ENCODE results near the gene GPR107. TPM values are rescaled to one million over a fixed set of nuclear protein-coding genes. Genes with fewer than 3 reads are reported as not detected.

Gene GPR107
- total RNA-seq, 2 experiments from 2014 or later = 25.1 to 26.3 TPM

GRCh38 chr9:130144703-130145102 lies 91.0 kb downstream of the GPR107 start:
- ChIA-PET CTCF (no interaction called here), POLR2A (interaction anchor here (1.5 kb wide), 1 partner anchor 8 kb away, joined by 3 read pairs; no protein-coding TSS in a partner anchor)
- Mint-ChIP-seq H3K27me3 (peaks cover 36% of the 10 kb centered on the region), H3K9me3 (no peaks in the 10 kb centered on the region), H3K36me3 (ENCODE audit: low read depth) (no peaks in the 10 kb centered on the region), H3K27ac (no peak overlapping the region), H3K4me3 (no peak overlapping the region), H3K4me1 (peaks cover 11% of the 10 kb centered on the region)
- no peak for DNase-seq

- POLR2A ChIA-PET = interaction anchor here (1.5 kb wide), 1 partner anchor 9 kb away, joined by 3 read pairs; no protein-coding TSS in a partner anchor
These were observed 92.0 kb downstream of the GPR107 start for GRCh38 chr9:130145658-130146057.

DNA sequence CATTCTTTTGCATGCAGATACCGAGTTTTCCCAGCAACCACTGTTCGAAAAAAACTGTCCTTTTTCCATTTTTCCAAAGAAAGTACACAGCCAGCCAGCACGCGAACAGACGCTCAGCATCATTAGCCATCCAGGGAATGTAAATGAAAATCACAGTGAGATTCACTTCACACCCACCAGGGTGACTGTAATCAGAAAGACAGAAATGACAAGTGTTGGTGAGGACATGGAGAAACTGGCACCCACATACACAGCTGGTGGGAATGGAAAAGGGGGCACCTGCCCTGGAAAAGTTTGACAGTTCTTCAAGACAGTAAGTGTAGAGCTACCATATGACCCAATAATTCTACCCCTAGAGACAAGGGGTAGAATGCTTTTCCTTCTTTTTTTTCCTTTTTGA lies 93.5 kb downstream of the GPR107 start:
- peaks cover 8% of the 10 kb centered on the region for H3K4me1 Mint-ChIP-seq
- ChIA-PET CTCF (no interaction called here), POLR2A (no interaction called here)
- no peaks in the 10 kb centered on the region for H3K36me3 Mint-ChIP-seq (ENCODE audit: low read depth)
- peaks cover 36% of the 10 kb centered on the region for H3K27me3 Mint-ChIP-seq
- no peak overlapping the region for H3K4me3 Mint-ChIP-seq
- DNase-seq = no peak
- no peak overlapping the region for H3K27ac Mint-ChIP-seq
- no peaks in the 10 kb centered on the region for H3K9me3 Mint-ChIP-seq

More at GRCh38 chr9:130145658-130146057, 92.0 kb downstream of the GPR107 start:
- CTCF ChIA-PET = interaction anchor here (0.6 kb wide), 1 partner anchor 99 kb away, joined by 3 read pairs; no protein-coding TSS in a partner anchor
- peaks cover 36% of the 10 kb centered on the region for H3K27me3 Mint-ChIP-seq
- H3K9me3 Mint-ChIP-seq = no peaks in the 10 kb centered on the region
- peaks cover 9% of the 10 kb centered on the region for H3K4me1 Mint-ChIP-seq
- no peaks in the 10 kb centered on the region for H3K36me3 Mint-ChIP-seq (ENCODE audit: low read depth)
- no peak overlapping the region for H3K27ac Mint-ChIP-seq
- no peak overlapping the region for H3K4me3 Mint-ChIP-seq
- no peak for DNase-seq

DNA sequence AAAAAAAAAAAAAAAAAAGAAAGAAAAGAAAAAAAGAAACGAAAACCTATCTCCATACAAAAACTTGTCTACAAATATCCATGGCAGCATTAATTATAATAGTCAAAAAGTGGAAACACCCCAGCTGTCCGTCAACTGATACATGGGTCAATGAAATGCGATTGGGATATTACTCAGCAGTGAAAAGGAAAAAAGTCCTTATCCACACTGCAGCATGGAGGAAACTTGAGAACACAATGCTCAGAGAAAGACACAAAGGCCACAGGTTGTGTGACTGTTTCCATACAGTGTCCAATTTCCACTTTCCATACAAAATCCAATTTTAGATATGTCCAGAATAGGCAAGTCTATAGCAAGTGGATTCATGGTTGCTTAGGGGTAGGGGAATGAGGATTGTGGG lies 94.2 kb downstream of the GPR107 start:
- H3K4me3 Mint-ChIP-seq = no peak overlapping the region
- ChIA-PET CTCF (no interaction called here), POLR2A (no interaction called here)
- no peak for DNase-seq
- H3K27me3 Mint-ChIP-seq = peaks cover 36% of the 10 kb centered on the region
- H3K36me3 Mint-ChIP-seq (ENCODE audit: low read depth) = no peaks in the 10 kb centered on the region
- no peaks in the 10 kb centered on the region for H3K9me3 Mint-ChIP-seq
- H3K4me1 Mint-ChIP-seq = peaks cover 8% of the 10 kb centered on the region
- H3K27ac Mint-ChIP-seq = no peak overlapping the region

DNA sequence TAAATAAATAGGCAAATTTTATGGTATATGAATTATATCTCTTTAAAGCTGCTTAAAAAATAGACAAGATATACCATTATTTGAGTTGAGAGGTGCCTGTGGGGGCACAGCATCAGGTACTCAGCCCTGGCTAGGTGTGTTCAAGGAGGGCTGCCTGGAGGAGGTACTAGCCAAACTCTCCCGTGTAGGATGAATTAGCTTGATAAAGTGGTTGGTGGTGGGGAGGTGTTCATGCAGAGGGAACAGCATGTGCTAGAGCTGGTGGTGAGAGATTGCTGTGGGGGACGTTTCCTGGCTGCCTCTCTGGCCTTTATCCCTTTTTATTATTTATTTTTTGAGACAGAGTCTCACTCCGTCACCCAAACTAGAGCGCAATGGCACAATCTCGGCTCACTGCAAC lies 95.3 kb downstream of the GPR107 start:
- ChIA-PET CTCF (interaction anchor here (0.5 kb wide), 1 partner anchor 49 kb away, joined by 3 read pairs; no protein-coding TSS in a partner anchor), POLR2A (interaction anchor here (0.6 to 1.2 kb wide), 3 partner anchors 17 to 20 kb away, joined by 3 read pairs; no protein-coding TSS in a partner anchor)
- Mint-ChIP-seq H3K36me3 (ENCODE audit: low read depth) (no peaks in the 10 kb centered on the region), H3K9me3 (no peaks in the 10 kb centered on the region), H3K4me3 (no peak overlapping the region), H3K27ac (no peak overlapping the region), H3K4me1 (peaks cover 1% of the 10 kb centered on the region), H3K27me3 (peaks cover 27% of the 10 kb centered on the region)
- no peak for DNase-seq

DNA sequence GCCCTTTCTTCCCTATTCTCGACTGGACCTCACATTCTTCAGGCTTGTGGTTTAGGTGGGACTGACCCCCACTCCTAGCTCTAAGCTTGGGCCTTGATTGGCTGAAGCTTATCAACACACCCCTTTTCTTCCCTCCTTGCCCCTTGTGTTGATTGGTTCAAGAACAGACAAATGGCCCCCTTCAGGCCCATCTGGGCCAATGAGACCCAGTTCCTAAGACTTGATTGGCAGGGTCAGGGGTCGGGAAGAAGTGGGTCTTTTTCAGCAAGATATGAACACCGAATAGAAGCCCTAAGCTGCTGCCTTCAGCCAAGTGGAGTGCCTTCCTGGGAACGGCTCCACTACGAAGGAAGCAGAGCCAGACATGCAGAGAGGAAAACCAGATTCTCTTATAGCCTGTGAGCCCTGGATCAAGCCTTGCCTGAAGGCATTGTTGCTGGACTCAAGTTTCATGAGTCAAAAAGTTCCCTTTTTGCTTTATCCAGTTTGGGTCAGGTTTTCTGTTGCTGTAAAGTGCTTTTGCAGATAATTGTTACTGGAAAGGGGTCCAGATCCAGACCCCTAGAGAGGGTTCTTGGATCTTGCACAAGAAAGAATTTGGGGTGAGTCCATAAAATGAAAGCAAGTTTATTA lies 96.1 kb downstream of the GPR107 start:
- no peak for DNase-seq
- CTCF ChIA-PET = interaction anchor here (0.5 to 0.6 kb wide), 2 partner anchors 25 to 50 kb away, joined by 3 read pairs; no protein-coding TSS in a partner anchor
- no peaks in the 10 kb centered on the region for H3K36me3 Mint-ChIP-seq (ENCODE audit: low read depth)
- no peak overlapping the region for H3K27ac Mint-ChIP-seq
- H3K4me3 Mint-ChIP-seq = no peak overlapping the region
- H3K9me3 Mint-ChIP-seq = no peaks in the 10 kb centered on the region
- H3K27me3 Mint-ChIP-seq = peaks cover 22% of the 10 kb centered on the region
- POLR2A ChIA-PET = interaction anchor here (0.9 kb wide), 1 partner anchor 21 kb away, joined by 3 read pairs; no protein-coding TSS in a partner anchor
- no peaks in the 10 kb centered on the region for H3K4me1 Mint-ChIP-seq

DNA sequence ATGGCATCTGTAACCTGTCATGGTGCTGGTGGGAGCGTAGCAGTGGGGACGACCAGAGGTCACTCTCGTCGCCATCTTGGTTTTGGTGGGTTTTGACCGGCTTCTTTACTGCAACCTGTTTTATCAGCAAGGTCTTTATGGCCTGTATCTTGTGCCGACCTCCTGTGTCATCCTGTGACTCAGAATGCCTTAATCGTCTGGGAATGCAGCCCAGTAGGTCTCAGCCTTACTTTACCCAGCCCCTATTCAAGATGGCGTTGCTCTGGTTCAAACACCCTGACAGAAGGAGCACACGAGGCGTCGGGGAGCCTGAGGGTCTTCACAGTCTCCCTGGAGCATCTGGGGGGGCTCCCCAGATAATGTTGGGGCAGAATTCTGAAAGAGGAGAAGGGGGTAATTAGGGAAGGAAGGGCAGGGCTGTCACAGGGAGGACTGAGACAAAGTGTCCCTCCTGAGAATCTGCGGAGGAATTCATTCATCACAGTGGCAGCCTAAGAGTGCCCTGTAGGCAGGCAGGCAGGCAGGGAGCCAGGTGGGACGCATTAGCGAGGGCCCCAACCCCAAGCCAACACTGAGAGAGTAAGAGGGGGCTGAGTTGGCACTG lies 97.2 kb downstream of the GPR107 start:
- ChIA-PET POLR2A (no interaction called here), CTCF (no interaction called here)
- H3K27me3 Mint-ChIP-seq = peaks cover 14% of the 10 kb centered on the region
- no peaks in the 10 kb centered on the region for H3K36me3 Mint-ChIP-seq (ENCODE audit: low read depth)
- no peak for DNase-seq
- no peaks in the 10 kb centered on the region for H3K4me1 Mint-ChIP-seq
- no peak overlapping the region for H3K27ac Mint-ChIP-seq
- no peak overlapping the region for H3K4me3 Mint-ChIP-seq
- H3K9me3 Mint-ChIP-seq = no peaks in the 10 kb centered on the region

GRCh38 chr9:130154816-130155215 lies 101.1 kb downstream of the GPR107 start:
- H3K27ac Mint-ChIP-seq = no peak overlapping the region
- H3K36me3 Mint-ChIP-seq (ENCODE audit: low read depth) = no peaks in the 10 kb centered on the region
- H3K27me3 Mint-ChIP-seq = no peaks in the 10 kb centered on the region
- H3K4me1 Mint-ChIP-seq = no peaks in the 10 kb centered on the region
- ChIA-PET CTCF (interaction anchor here (0.9 kb wide), 1 partner anchor 47 kb away, joined by 3 read pairs; no protein-coding TSS in a partner anchor), POLR2A (no interaction called here)
- no peaks in the 10 kb centered on the region for H3K9me3 Mint-ChIP-seq
- no peak overlapping the region for H3K4me3 Mint-ChIP-seq
- no peak for DNase-seq

DNA sequence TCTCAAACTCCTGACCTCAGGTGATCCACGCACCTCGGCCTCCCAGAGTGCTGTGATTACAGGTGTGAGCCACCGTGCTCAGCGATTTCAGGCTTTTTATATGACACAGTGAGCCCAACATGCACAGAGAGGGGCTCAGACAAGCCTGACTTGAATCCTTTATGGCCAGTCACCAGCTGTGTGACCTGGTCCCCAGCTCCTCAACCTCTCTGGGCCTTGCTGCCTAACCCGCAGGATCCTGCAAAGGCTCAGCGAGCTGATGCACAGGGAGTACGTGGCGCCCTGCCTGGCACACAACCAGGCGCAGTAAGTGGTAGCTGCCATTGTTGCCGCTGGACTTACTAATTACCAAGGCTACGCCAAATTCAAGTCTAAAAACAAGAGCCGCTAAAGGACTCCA lies 101.9 kb downstream of the GPR107 start:
- DNase-seq = no peak
- Mint-ChIP-seq H3K27me3 (no peaks in the 10 kb centered on the region), H3K4me1 (no peaks in the 10 kb centered on the region), H3K9me3 (no peaks in the 10 kb centered on the region), H3K4me3 (no peak overlapping the region), H3K27ac (no peak overlapping the region), H3K36me3 (ENCODE audit: low read depth) (no peaks in the 10 kb centered on the region)
- CTCF ChIA-PET = interaction anchor here (0.9 kb wide), 1 partner anchor 48 kb away, joined by 3 read pairs; no protein-coding TSS in a partner anchor
- POLR2A ChIA-PET = no interaction called here

- Mint-ChIP-seq H3K9me3 (no peaks in the 10 kb centered on the region), H3K4me1 (no peaks in the 10 kb centered on the region), H3K4me3 (no peak overlapping the region), H3K27ac (no peak overlapping the region), H3K27me3 (no peaks in the 10 kb centered on the region), H3K36me3 (ENCODE audit: low read depth) (no peaks in the 10 kb centered on the region)
- POLR2A ChIA-PET = no interaction called here
- no peak for DNase-seq
- CTCF ChIA-PET = no interaction called here
These were observed 103.0 kb downstream of the GPR107 start for GRCh38 chr9:130156672-130157071.

- Mint-ChIP-seq H3K27me3 (no peaks in the 10 kb centered on the region), H3K9me3 (no peaks in the 10 kb centered on the region), H3K27ac (no peak overlapping the region), H3K36me3 (ENCODE audit: low read depth) (no peaks in the 10 kb centered on the region), H3K4me3 (no peak overlapping the region), H3K4me1 (no peaks in the 10 kb centered on the region)
- no peak for DNase-seq
- POLR2A ChIA-PET = no interaction called here
- CTCF ChIA-PET = no interaction called here
These were observed 103.4 kb downstream of the GPR107 start for GRCh38 chr9:130157079-130157478.

- no peak for DNase-seq
- Mint-ChIP-seq H3K27ac (no peak overlapping the region), H3K27me3 (no peaks in the 10 kb centered on the region), H3K4me3 (no peak overlapping the region), H3K36me3 (ENCODE audit: low read depth) (no peaks in the 10 kb centered on the region), H3K9me3 (no peaks in the 10 kb centered on the region), H3K4me1 (no peaks in the 10 kb centered on the region)
- POLR2A ChIA-PET = no interaction called here
- CTCF ChIA-PET = no interaction called here
These were observed 104.3 kb downstream of the GPR107 start for GRCh38 chr9:130158001-130158400.

GRCh38 chr9:130159057-130159456 lies 105.4 kb downstream of the GPR107 start:
- POLR2A ChIA-PET = no interaction called here
- no peak for DNase-seq
- no peaks in the 10 kb centered on the region for H3K4me1 Mint-ChIP-seq
- H3K9me3 Mint-ChIP-seq = no peaks in the 10 kb centered on the region
- H3K27ac Mint-ChIP-seq = no peak overlapping the region
- H3K36me3 Mint-ChIP-seq (ENCODE audit: low read depth) = no peaks in the 10 kb centered on the region
- no peak overlapping the region for H3K4me3 Mint-ChIP-seq
- H3K27me3 Mint-ChIP-seq = no peaks in the 10 kb centered on the region
- CTCF ChIA-PET = no interaction called here

All from activated CD4-positive, alpha-beta memory T cell treated with anti-CD3 and anti-CD28 coated beads, Interleukin-2, amount 10 ng/mL, durations not matched to agents 7 days and 5 days (primary cell).